Fibroblast of skin of left quadriceps (primary cell): ENCODE results near the gene HYDIN.
"Not testable (repeated sequence)": the region's sequence is repeated elsewhere in the genome, so short reads cannot be mapped to it uniquely, and the experiment has no call there.

Experiments used
- DNase-seq, 2 experiments: peaks; one replicate each; pipeline ENCODE4 v3.0.0-alpha.2; 2013; ENCODE audit warnings: low read depth in 2 of 2

The HYDIN gene

GRCh38 chr16:71109656-71110208, 120.8 kb downstream of the HYDIN start:
- DNase-seq = not testable (repeated sequence)

DNA sequence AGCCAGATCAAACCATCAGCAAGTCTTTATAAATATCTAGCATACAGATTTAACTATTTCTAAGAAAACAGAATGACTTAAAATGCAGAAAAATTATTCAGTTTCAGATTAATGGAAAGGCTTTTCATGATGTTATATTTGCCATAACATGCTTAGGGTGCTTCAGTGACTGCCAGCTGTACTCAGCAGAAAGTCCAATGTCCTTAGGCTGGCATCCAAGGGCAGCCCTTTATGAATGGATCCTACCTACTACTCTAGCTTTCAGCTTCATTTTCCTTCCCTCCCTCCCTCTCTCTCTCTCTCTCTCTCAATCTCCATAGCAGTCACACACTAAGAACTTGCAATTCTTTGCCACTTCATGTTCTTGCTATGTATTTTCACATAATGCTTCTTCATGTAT, 124.6 kb downstream of the HYDIN start:
- DNase-seq = not testable (repeated sequence)

DNA sequence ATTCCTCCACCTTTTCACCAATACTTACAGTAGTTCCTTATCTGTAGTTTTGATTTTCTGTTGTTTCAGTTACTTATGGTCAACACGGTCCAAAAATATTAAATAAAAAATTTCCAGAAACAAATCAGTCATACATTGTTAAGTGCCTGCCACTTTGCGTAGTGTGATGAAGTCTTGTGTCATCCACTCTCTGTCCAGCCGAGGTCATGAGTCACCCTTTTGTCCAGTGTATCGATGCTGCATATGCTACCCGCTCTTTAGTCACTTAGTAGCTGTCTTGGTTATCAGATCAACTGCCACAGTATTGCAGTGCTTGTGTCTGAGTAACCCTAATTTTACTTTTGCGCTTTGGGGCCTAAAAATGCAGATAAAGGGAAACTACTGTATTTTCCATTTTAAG, 146.9 kb downstream of the HYDIN start:
- not testable (repeated sequence) for DNase-seq

DNA sequence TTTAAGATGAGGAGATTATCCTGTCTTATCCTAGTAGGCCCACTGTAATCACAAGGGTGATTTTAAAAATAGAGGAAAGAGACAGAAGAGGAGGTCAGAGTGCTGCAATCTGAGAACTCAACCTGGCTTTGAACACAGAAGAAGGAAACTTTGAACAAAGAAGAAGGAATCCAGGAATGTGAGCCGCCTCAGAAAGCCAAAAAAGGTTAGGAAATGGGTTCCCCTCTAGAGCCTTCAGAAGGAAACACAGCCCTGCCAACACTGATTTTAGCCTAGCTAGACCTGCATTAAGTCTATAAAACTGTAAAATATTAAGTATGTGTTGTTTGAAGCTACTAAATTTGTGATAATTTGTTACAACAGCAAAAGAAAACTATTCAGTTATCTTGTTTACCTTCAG, 149.7 kb downstream of the HYDIN start:
- DNase-seq = not testable (repeated sequence)

DNA sequence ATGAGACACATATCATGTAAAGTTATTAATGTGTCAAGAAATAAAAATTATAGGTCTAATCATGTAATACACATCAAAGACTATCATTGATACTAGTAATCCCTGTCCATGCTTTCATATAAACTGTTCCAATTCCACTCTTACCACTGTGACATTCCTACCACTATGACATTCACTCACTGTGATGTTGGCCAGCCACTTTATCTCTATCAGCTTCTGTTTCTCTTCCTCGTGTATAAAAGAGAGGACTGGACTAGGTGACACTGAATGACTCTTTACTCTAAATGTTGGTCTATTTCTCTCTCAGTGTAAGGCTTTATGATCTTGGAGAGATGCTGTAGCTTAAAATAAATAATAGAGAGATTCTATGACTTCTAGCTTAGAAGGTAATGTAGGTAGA, 150.3 kb downstream of the HYDIN start:
- not testable (repeated sequence) for DNase-seq

- DNase-seq = not testable (repeated sequence)
Observed at GRCh38 chr16:71070651-71071050, 159.9 kb downstream of the HYDIN start.

GRCh38 chr16:71069842-71070241, 160.7 kb downstream of the HYDIN start:
- not testable (repeated sequence) for DNase-seq

DNA sequence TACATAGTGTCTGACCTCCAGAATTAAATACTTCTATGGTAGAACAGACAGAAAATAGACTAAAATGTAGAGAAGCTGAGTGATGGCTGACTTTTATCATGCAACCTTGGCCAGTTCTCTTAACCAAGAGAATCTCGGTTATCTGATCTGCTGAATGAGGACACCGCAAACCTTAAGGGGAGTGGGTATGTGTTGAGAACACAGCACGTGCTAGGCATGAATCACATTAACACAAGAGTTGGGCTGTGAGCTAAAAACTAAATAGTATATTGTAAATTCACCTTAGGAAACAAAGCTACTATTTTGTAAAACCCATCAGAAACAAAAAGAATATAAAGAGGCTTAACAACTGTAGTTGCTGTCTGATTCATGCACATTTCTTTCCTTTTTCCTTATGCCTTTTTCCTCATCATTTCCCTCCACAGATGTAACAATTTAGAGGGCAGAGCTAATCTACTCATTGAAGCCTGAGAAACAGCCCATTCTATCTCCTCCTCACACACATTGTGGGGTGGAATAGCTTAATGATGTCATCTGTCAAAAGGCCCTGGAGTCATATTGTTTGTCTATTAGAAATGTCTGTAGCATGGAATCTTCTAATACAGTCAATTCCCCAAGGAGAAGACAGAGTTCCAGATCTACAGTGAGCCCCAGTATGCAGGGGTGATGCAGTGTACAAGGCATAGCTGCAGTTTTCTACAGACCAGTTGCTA, 176.5 kb downstream of the HYDIN start:
- not testable (repeated sequence) for DNase-seq

DNA sequence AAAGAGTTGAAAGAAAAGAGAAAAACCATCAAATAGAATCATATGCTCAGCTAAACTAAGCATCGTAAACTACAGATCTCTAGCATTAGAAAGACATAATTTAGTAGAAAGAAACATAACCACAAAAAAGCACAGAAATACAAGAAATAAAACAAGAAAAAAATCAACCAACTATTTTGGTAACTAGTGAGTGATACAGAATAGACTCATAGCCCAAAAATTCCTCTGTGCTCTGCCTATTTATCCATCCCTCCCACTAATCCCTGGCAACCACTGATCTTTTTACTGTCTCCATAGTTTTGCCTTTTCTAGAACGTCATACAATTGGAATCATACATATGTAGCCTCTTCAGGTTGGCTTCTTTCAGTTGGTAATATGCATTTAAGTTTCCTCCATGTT, 180.2 kb downstream of the HYDIN start:
- DNase-seq = peak in 1 of 2 experiments; percentile 6

GRCh38 chr16:71039368-71040111, 191.0 kb downstream of the HYDIN start:
- not testable (repeated sequence) for DNase-seq

DNA sequence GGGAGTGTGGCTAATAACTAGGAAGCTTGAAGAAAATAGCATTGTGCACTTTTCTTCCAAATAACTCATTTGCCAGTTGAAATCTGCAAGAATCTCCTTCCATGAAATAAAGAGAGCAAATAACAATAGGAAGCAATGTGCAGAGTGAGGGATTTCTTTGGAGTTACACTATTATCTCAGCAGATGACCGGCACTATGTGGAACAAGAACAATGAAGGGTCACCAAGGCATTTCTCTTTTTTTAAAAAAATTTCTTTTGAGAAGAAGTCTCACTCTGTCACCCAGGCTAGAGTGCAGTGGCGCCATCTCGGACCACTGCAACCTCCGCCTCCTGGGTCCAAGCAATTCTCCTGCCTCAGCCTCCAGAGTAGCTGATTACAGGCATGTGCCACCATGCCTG, 192.1 kb downstream of the HYDIN start:
- not testable (repeated sequence) for DNase-seq

- DNase-seq = not testable (repeated sequence)
Observed at GRCh38 chr16:71037987-71038386, 192.5 kb downstream of the HYDIN start.

- peak; percentile 8 to 10 for DNase-seq
Observed at GRCh38 chr16:71028032-71028727, 202.3 kb downstream of the HYDIN start.

- not testable (repeated sequence) for DNase-seq
Observed at GRCh38 chr16:71027511-71027910, 203.0 kb downstream of the HYDIN start.

DNA sequence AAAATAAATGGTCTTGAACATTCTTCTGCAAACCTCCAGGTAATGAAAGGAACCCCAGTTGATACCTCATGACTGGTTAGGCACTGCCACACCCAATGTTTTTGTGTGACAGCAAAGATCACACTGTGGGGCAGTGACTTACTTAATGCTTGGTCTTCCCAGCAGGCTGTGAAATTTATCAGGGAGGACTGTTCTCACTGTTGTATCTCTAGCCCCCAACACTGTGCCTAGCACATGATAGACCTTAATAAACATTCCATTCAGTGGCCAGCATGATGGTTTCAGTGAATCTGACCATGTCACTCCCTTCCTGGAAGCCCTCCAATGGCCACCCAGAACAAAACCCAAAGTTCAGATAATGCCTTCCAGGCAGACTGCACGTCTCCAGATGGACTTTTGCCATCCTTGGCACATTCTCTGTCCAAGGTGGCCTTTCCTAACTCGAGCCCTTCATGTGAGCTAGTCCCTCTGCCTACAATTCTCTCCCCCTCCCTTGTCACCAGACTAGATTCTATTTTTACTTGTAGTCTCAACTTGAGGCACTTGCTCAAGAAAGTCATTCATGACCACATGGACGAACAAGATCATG, 206.6 kb downstream of the HYDIN start:
- not testable (repeated sequence) for DNase-seq

GRCh38 chr16:71021961-71022537, 208.5 kb downstream of the HYDIN start:
- not testable (repeated sequence) for DNase-seq

GRCh38 chr16:71019067-71019682, 211.3 kb downstream of the HYDIN start:
- DNase-seq = not testable (repeated sequence)

DNA sequence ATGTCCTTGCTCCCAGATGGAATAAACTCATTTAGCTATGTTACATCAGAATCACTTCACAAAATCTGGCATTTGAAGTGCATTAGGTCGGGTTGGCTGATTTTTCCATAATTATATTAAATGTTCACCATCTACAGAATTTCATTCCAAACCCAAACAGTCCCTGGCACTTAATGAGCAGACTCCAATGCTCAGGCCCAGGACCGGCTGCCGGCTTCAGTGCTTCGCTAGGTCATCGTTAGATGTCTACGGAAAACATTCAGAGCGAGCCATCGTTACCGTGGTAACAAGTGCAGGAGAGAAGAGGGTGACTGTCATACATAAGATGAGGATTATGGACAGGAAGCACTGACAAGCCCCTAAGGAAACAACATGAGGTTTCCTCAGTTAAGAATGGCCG, 215.1 kb downstream of the HYDIN start:
- DNase-seq = not testable (repeated sequence)

DNA sequence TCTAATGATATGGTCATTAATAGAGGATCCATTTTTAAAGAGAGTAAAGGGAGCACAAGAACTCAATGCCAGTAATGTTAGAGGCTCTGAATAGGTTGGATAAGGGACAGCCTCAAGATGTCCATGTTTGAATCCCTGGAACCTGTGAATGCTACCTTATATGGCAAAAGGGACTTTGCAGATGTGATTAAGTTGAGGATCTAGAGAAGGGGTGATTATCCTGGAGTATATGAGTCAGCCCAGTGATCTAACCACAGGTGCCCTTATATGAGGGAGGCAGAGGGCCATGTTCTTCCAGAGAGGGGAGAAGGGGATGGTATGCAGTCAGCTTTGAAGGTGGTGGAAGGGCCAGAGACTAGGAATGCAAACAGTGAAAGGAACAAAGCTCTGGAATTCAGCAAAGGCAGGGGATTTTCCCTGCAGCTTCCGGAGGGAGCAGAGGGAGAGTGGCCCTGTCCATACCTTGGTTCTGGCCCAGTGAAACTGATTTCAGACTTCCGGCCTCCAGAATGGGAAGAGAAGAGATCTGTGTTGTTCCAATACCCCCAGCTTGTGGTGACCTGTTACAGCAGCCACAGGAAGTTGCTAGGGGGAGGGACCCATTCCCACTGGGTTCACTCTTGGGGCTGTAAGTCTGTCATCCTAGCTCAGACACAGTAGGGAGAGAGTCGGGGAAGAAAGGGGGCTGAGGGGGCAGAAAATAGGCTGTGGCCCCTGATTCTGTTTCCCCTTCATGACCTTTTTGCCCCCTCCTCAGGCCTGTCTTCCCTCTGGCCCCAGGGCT, 220.9 kb downstream of the HYDIN start:
- not testable (repeated sequence) for DNase-seq

GRCh38 chr16:71006516-71006915, 224.0 kb downstream of the HYDIN start:
- not testable (repeated sequence) for DNase-seq
